OCI-LY3 (cell line): ENCODE measurements around the gene RBM33.

ENCODE experiments used
- H2AFZ ChIP-seq: fragments of 200-600, 300-600 bp; shearing (Covaris generic); 2 replicates; pipeline ENCODE4 v1.6.0; 2014; ENCODE audit warnings: antibody characterized with exemption, low read depth, low read length
- H3K27ac ChIP-seq: fragments of 200-600, 300-600 bp; sonication (generic); 2 replicates; pipeline ENCODE4 v1.5.1; 2014; ENCODE audit warnings: mild to moderate bottlenecking, low read length, moderate library complexity, mixed read lengths
- H3K27me3 ChIP-seq: fragments of 200-600, 300-600 bp; sonication (generic); 2 replicates; pipeline ENCODE4 v1.6.1; 2014; ENCODE audit warnings: low read depth, low read length, mixed read lengths
- H3K36me3 ChIP-seq: fragments of 200-600, 300-600 bp; sonication (generic); replicated peaks from 2 replicates; pipeline ENCODE3; 2014; ENCODE audit warnings: low read depth, low read length, mixed read lengths
- H3K4me1 ChIP-seq: fragments of 300-600, 200-600 bp; sonication (generic); 2 replicates; pipeline ENCODE4 v1.6.1; 2014; ENCODE audit warnings: low read length, mixed read lengths
- H3K4me2 ChIP-seq: fragments of 200-600, 300-600 bp; sonication (generic); 2 replicates; pipeline ENCODE4 v1.6.1; 2014; ENCODE audit warnings: low read length, mixed read lengths
- H3K4me3 ChIP-seq: fragments of 300-600, 200-600 bp; sonication (generic); 2 replicates; pipeline ENCODE4 v1.5.1; 2014; ENCODE audit warnings: antibody characterized with exemption, mild to moderate bottlenecking, low read length, moderate library complexity
- H3K79me2 ChIP-seq: fragments of 300-600, 200-600 bp; shearing (Covaris generic); 2 replicates; pipeline ENCODE4 v1.6.1; 2014; ENCODE audit warnings: mild to moderate bottlenecking, low read length, mixed read lengths
- H3K9ac ChIP-seq: fragments of 300-600, 200-600 bp; shearing (Covaris generic); 2 replicates; pipeline ENCODE4 v1.6.0; 2014; ENCODE audit warnings: mild to moderate bottlenecking, low read length, moderate library complexity
- H3K9me3 ChIP-seq: fragments of 200-600, 300-600 bp; shearing (Covaris generic); 2 replicates; pipeline ENCODE4 v1.6.1; 2014; ENCODE audit warnings: low read length, mixed read lengths; ENCODE audit not compliant: insufficient read depth
- H4K20me1 ChIP-seq: fragments of 200-600, 300-600 bp; sonication (generic); 2 replicates; pipeline ENCODE4 v1.6.1; 2016; ENCODE audit warnings: low read length, mixed read lengths; ENCODE audit not compliant: insufficient read depth
- CTCF ChIP-seq: fragments of 200-600, 300-600 bp; sonication (generic); IDR thresholded peaks from 2 replicates; pipeline ENCODE4 v1.5.1; 2014; ENCODE audit warnings: antibody characterized with exemption, low read length, low read depth
- EZH2phosphoT487 ChIP-seq: fragments of 200-600 bp; shearing (Covaris generic); IDR thresholded peaks from 2 replicates; pipeline ENCODE4 v1.6.1; 2018; ENCODE audit warnings: antibody characterized with exemption, mixed run types, low read depth

Gene RBM33

GRCh38 chr7:155602156-155602555, 42.3 kb upstream of the RBM33 start:
- Histone ChIP-seq H3K4me3 (no peak overlapping the region), H3K9ac (no peak overlapping the region)
- TF ChIP-seq EZH2phosphoT487 (no peak), CTCF (no peak)

GRCh38 chr7:155602750-155603149, 41.7 kb upstream of the RBM33 start:
- Histone ChIP-seq H2AFZ (no peak overlapping the region), H3K4me2 (no peak overlapping the region), H3K9ac (no peak overlapping the region), H3K9me3 (no peaks in the 10 kb centered on the region), H3K79me2 (no peaks in the 10 kb centered on the region), H3K36me3 (no peaks in the 10 kb centered on the region), H4K20me1 (no peaks in the 10 kb centered on the region), H3K4me3 (no peak overlapping the region), H3K27me3 (peaks cover 15% of the 10 kb centered on the region), H3K27ac (no peak overlapping the region), H3K4me1 (peaks cover 5% of the 10 kb centered on the region)
- TF ChIP-seq EZH2phosphoT487 (no peak), CTCF (no peak)

More at GRCh38 chr7:155602156-155602555, 42.3 kb upstream of the RBM33 start:
- Histone ChIP-seq H3K27me3 (peaks cover 15% of the 10 kb centered on the region), H3K36me3 (no peaks in the 10 kb centered on the region), H3K27ac (no peak overlapping the region), H2AFZ (no peak overlapping the region), H3K79me2 (no peaks in the 10 kb centered on the region), H3K9me3 (no peaks in the 10 kb centered on the region), H4K20me1 (no peaks in the 10 kb centered on the region), H3K4me2 (no peak overlapping the region), H3K4me1 (peaks cover 8% of the 10 kb centered on the region)

- Histone ChIP-seq H2AFZ (no peak overlapping the region), H3K4me2 (no peak overlapping the region), H3K27me3 (peaks cover 15% of the 10 kb centered on the region), H3K4me1 (peaks cover 3% of the 10 kb centered on the region; the same call in 1 of the 2 replicates), H3K36me3 (no peaks in the 10 kb centered on the region), H4K20me1 (no peaks in the 10 kb centered on the region), H3K4me3 (no peak overlapping the region), H3K79me2 (no peaks in the 10 kb centered on the region), H3K27ac (no peak overlapping the region), H3K9me3 (no peaks in the 10 kb centered on the region), H3K9ac (no peak overlapping the region)
- TF ChIP-seq EZH2phosphoT487 (no peak), CTCF (no peak)
These were observed 41.1 kb upstream of the RBM33 start for GRCh38 chr7:155603205-155603857.

GRCh38 chr7:155603858-155604503, 40.5 kb upstream of the RBM33 start:
- H3K4me1 ChIP-seq = peaks cover under 1% of the 10 kb centered on the region; the same call in 1 of the 2 replicates
- no peaks in the 10 kb centered on the region for H3K36me3 ChIP-seq
- no peak overlapping the region for H3K9ac ChIP-seq

More at GRCh38 chr7:155603858-155604503, 40.5 kb upstream of the RBM33 start:
- no peaks in the 10 kb centered on the region for H3K9me3 ChIP-seq
- TF ChIP-seq CTCF (no peak), EZH2phosphoT487 (no peak)
- no peaks in the 10 kb centered on the region for H4K20me1 ChIP-seq
- no peak overlapping the region for H2AFZ ChIP-seq
- no peak overlapping the region for H3K4me3 ChIP-seq
- H3K27me3 ChIP-seq = peaks cover 15% of the 10 kb centered on the region
- no peaks in the 10 kb centered on the region for H3K79me2 ChIP-seq
- H3K27ac ChIP-seq = no peak overlapping the region
- no peak overlapping the region for H3K4me2 ChIP-seq
